ENCODE results near the gene PRR13.
A peak's percentile ranks its signal among the peaks of the same experiment; 100 is the strongest.

Gene PRR13

DNA sequence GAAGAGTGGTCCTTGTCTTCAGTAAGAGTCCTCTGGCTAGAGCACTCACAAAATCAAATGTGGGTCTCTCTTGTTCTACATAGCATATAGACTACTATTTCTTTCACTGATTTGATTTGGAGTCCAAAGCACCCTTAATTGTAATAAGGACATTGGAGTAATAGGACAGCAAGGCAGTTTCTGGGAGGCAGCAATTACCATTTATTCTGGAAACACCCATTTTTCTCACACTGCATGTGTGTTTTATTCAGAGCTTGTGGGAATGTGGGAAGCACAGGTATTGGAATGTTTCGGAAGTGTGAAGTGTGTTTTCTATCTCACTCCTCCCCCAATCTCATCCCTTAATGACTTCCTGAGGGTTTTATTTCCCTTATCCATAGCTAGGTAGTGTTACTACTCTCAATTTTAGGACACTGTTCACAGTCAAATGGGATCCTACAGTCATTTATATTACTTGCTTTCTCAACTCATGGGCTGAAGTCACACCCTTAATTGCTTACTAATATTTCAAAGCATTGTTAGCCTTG is 30.6 kb downstream of the PRR13 start:
- no peak for DNase-seq (ENCODE audit: low read depth)

DNA sequence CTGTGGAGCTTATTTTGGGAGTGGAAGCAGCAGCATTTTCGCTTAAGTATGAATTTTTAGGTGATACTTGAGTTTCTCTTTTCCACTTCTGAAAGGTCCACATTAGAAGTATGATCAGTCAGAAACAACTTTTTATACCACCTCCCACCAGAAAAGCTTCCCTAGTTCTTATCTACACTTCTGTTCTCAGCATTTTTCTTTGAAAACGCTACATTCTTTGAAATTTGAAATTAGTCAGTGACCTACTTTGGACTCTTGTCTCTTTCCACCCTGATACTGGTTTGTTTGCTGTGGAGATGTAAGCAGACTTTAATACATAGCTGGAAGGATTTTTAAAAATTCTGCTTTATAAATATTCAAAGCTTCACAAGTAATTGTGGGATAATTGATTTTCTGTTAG is 32.5 kb downstream of the PRR13 start:
- no peak for DNase-seq (ENCODE audit: low read depth)

DNA sequence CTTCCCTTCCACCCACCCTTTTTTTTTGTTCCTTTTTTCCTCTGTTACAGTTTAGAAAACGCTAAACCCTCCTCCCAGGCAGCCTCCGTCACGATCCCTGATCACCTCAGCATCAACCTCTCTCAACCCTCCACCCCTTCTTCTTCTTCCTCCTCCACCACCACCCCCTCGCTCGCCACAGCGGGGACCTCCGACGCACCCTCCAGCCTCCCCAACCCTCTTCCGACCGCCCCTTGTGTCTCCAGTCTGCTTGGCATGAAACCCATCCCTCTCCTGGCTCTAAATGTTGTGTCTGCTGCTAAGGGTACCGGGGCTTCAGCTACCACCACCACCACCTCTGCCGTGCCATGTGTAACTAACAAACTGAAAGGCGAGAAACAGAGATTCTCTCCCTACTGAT is 33.3 kb downstream of the PRR13 start:
- DNase-seq (ENCODE audit: low read depth) = no peak

DNA sequence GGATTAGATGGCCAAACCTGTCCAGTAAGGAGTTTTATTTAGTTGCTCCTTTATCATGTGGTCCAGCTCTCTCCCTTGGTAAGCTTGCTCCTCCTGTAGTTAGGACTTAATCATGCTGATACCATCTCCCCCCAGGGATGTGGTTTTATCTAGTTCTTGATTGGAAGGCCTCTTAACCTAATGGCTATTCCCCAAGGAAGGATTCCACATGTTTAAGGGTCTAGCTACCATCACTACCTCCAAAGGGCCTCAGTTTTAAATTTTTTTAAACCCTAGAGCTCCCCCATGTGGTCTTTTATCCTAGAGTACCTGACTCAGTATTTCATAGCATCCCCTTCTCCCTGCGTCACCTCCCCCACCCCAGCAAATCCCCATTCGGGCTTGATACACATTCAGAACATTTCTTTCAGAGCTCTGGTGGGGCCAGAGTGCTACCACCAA is 35.3 kb downstream of the PRR13 start:
- no peak for DNase-seq (ENCODE audit: low read depth)

- DNase-seq (ENCODE audit: low read depth) = peak; percentile 57
These were observed 37.3 kb downstream of the PRR13 start for GRCh38 chr12:53478865-53479264.

- no peak for DNase-seq (ENCODE audit: low read depth)
These were observed 37.8 kb downstream of the PRR13 start for GRCh38 chr12:53479331-53479730.

DNA sequence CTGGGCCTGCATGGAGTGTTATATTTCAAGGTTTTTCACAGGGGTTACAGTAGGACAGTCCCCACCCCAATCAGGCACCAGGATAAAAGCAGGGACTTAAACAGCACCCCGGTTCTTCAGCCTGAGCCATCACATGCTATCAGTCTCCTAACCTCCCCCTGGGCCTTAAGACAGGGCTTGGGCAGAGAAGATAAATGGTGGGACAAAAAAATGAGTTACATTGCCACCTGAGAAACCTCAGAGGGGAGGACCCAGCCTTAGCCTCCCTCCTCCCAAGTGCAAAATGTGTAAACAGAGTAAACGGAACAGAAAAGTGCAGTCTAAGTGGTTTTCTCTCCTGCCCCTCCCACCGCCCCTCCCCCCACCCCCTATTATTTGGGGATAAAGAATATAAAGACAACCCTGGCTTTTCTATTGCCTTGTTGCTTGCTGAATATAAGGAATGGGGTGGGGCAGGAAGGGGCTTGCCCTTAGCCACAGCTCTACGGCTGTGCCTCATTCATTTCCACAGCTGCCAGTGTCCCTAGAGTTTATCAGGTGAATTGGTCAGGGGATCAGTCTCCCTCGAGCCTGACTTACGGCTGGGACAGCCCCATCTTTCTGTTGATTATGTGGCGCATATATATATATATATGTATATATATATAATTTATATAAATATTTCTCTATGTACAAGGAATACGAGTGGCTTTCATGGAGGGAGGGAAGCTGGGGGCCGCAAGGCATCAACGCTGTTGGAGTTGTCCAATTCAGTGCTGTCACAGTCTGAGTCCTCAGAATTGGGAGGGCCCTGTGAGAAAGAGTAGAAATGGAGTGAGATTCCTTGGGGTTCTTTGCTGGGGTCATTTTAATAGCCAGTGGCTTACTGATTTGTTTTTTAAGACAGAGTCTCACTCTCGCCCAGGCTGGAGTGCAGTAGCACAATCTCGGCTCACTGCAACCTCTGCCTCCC is 39.2 kb downstream of the PRR13 start:
- DNase-seq (ENCODE audit: low read depth) = no peak

DNA sequence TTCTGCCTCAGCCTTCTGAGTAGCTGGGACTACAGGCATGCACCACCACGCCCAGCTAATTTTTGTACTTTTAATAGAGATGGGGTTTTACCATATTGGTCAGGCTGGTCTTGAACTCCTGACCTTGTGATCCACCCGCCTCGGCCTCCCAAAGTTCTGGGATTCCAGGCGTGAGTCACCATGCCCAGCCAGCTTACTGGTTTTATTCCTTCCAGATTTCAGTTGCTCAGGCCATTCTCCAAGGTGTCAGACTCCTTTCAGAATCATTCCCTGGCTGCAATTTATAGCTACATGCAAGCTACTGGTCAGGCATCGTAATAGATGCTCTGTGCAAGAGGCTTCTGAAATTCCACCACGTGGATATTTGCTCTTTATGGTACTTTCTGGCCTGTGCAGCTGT is 39.9 kb downstream of the PRR13 start:
- peak; percentile 65 for DNase-seq (ENCODE audit: low read depth)

DNA sequence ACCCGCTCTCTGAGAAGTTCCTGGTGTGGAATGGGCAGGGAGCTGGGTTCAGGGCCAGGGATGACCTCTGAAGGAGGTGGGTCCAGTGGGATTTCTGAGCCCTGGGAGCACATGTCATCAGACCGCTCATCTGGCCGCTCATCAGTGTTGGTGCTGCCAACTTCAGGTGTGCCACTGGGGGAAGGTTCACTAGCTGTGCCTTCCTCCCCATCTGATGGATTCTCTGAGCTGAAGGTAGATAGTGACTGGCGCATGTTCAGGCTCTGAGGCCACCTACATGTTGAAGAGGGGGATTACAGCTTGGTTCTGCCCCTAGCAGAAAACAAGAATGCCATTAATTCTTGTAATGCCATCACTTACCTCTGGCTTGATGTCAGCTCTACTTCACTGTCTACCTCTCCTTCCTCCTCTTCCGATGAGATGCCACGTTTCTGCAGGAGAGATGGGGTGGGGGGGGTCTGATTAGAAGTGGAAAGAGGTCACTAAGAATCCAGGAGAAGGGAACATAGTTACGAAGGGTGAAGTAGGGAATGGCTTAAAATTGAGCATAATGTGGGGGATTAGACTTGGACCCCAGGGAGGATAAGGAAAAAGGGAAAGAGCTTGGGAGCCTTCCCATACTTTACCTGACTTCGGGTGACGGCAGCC is 40.5 kb downstream of the PRR13 start:
- no peak for DNase-seq (ENCODE audit: low read depth)

DNA sequence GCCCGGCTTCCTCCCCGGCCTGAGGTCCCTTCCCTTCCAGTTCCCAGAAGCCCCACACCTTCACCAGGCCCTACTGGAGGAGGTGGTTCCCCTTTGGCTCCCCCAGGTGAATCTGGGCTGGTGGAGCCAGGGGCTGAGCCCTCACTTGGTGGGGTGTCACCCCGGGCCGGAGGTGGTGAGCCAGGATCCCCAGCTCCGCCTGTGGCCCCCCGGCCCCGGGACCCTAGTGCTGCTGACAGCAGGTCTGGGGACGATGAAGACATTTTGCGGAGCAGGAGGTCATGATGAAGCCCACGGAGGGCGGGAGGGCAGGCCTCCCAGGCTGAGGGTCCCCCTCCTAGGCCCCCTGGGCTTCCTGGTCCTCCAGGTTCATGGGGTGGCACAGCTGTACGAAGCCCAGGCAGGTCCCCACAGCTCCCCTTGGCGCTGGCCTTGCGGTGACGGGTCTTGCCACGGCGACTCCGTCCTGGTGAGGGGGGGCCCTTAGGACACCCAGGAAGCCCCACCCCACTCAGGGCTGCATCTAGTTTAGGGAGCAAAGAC is 41.2 kb downstream of the PRR13 start:
- DNase-seq (ENCODE audit: low read depth) = no peak

DNA sequence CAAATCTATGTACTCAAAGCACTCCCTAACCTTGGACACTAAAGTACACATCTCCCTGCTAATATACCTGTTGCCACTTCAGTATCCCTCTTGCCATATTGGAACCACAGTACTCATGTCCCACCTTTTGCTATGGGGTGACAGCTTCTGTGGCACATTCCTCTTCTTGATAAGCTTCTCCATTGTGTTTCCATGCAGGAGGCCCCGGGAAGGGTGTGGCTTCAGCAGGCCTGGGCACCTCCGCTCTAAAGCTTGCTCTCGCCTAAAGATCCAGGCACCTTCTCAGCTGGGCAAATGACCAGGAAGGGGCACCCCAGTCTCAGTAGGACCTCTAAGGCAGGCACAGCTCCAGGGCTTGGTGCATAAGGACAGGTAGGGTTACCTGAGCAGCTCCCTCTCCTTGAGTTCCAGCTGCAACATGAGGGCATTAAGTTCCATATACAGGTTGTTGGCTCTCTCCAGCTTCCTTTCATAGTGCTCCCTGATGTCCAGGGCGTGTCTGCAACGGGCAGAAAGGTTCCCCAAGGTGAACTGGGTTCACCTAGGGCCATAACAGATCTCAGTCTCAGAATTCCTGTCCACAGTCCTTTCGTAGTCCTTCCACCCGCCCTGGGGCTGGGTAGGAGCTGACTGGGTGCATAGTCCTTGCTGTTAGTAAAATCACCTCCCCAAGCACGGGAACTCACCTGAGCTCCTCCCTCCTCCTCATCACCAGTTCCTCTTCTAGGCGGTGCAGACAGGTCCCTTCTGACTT is 41.9 kb downstream of the PRR13 start:
- DNase-seq (ENCODE audit: low read depth) = no peak

GRCh38 chr12:53483979-53484377 is 42.4 kb downstream of the PRR13 start:
- DNase-seq (ENCODE audit: low read depth) = no peak

- no peak for DNase-seq (ENCODE audit: low read depth)
These were observed 43.4 kb downstream of the PRR13 start for GRCh38 chr12:53484686-53485575.

DNA sequence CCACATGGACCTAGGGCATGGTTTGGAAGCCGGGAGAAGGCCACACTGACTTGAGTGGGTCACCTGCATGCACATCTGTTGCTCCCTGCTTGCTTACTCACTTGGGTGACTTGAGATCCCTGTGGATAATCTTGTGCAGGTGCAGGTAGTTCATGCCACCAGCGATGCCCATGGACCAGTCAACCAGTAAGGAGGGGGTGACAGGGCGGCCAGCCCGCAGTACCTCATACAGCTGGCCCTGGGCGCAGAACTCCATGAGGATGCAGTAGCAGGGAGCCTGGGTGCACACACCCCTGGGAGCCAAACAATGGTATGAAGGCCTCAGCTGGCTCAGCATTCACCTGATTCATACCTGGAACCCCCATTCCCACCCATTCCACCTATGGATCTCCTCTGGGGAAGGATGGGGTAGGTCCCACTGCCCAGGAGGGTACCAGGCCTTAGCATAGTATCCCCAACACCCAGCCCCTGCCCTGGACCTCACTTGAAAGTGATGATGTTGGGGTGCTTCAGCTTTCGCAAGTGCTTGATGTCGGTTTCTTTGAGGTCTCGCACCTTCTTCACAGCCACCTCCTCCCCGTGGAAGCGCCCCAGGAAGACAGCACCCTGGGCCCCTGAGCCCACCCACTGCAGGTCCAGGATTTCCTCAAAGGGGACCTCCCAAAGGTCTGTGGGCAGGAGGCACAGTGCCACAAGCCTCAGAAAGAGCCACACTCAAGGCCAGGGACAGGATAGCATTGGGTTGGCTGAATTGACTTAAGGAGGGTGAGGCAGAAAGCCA is 44.6 kb downstream of the PRR13 start:
- no peak for DNase-seq (ENCODE audit: low read depth)

DNA sequence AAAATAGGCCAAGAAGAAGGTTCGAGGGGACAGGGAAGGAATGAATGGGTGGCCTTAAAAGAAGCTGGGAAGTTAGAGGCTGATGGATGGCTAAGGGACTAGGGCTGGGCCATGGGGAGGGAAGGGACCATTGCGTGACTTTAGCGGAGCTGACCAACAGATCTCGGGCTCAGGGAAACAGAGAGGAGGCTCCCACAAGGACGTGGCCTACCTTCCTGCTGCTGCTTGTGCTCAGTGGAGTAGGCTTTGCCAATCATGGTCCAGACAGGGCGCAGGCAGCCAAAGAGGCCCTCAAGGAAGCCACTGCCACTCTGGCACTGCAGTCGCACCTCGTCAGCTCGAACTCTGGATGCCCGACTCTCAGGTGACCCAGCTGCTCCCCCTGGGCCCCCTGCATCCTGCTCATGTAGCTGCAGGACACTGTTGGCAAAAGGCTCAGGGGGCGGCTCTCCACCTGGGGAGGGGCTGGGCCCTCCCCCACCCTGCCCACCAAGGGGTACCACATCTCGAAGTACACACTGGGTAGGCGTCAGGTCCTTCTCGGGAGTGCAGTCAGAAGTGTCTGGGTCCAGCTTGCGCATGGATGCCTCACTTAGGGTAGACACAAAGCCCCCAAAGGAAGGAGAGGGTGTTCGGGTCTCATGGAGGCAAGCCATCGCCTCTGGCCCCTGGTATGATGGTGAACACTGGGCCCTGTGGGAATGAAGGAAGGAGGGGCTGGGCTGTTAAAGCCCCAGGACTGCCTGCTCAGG is 45.4 kb downstream of the PRR13 start:
- no peak for DNase-seq (ENCODE audit: low read depth)

GRCh38 chr12:53489242-53489864 is 47.8 kb downstream of the PRR13 start:
- no peak for DNase-seq (ENCODE audit: low read depth)

- DNase-seq (ENCODE audit: low read depth) = no peak
These were observed 50.7 kb downstream of the PRR13 start for GRCh38 chr12:53492188-53492587.

- peak; percentile 77 for DNase-seq (ENCODE audit: low read depth)
These were observed 51.5 kb downstream of the PRR13 start for GRCh38 chr12:53492830-53493609.
